HepG2 (cell line): ENCODE results near the gene MFAP1. TPM values are rescaled to one million over a fixed set of nuclear protein-coding genes. Genes with fewer than 3 reads are reported as not detected.

Source experiments
- ATAC-seq: fragments of 200-7000 bp; cut with Tn5 transposase; 3 replicates; pipeline ENCODE4 v1.9.1; 2020; ENCODE audit warnings: mild to moderate bottlenecking, moderate library complexity
- BruUV-seq: library from RNA; stranded (reverse); fragments of 400-500 nt; replicated peaks from 2 replicates; lab custom pipeline; 2021; lab: Mats Ljungman, UMichigan
- CTCF ChIA-PET: fragments of 300-600 bp; formaldehyde crosslinking; extraction: SDS; loops from one replicate; lab custom pipeline; 2021; ENCODE audit warnings: low total read pairs, inconsistent platforms, low intra/inter-chr PET ratio; lab: Yijun Ruan, JAX
- POLR2A ChIA-PET: fragments of 350-600 bp; sonication (Branson Sonifier 250); formaldehyde crosslinking; loops from one replicate; lab custom pipeline; 2020; ENCODE audit warnings: antibody characterized with exemption, inconsistent platforms; lab: Yijun Ruan, JAX
- DNase-seq: peaks from one replicate; pipeline ENCODE4 v3.0.0-alpha.2; 2015; ENCODE audit warnings: low spot score
- FAIRE-seq: peaks from 3 replicates; lab custom pipeline; 2011; peaks lifted over from hg19 to GRCh38; lab: Jason Lieb, UNC
- H2AFZ ChIP-seq: one replicate; pipeline ENCODE4 v1.6.1; 2011; ENCODE audit warnings: low read length, inconsistent platforms
- H3K27ac ChIP-seq: fragments of 300-600 bp; 3 replicates; pipeline ENCODE4 v1.8.0; 2011; ENCODE audit warnings: mixed run types, mild to moderate bottlenecking, mixed read lengths, low read length, inconsistent platforms; ENCODE audit not compliant: insufficient read depth; ENCODE audit errors: extremely low read length
- H3K27me3 ChIP-seq, 2 experiments: fragments of 200-600 bp in 1 of 2; 2 replicates in 1 of 2; 3 replicates in 1 of 2; pipeline versions ENCODE4 v1.6.0 to v1.8.0; 2011; ENCODE audit warnings: low read length in 2 of 2, mild to moderate bottlenecking in 2 of 2, moderate library complexity in 2 of 2, inconsistent platforms in 1 of 2; ENCODE audit not compliant: insufficient read depth in 2 of 2, control insufficient read depth in 1 of 2
- H3K36me3 ChIP-seq, 2 experiments: fragments of 200-600 bp in 1 of 2; replicated peaks in 1 of 2; 2 replicates in 1 of 2; 3 replicates in 1 of 2; pipeline versions ENCODE4 v1.5.1 to v1.8.0; 2011; ENCODE audit warnings: low read length in 2 of 2, inconsistent platforms in 1 of 2; ENCODE audit not compliant: insufficient read depth in 2 of 2, control insufficient read depth in 1 of 2
- H3K4me1 ChIP-seq: 2 replicates; pipeline ENCODE4 v1.5.1; 2012; ENCODE audit warnings: low read length, inconsistent platforms; ENCODE audit not compliant: insufficient read depth
- H3K4me2 ChIP-seq: 2 replicates; pipeline ENCODE4 v1.6.0; 2011; ENCODE audit warnings: low read depth, low read length, inconsistent platforms
- H3K4me3 ChIP-seq, 3 experiments: fragments of 200-600 bp in 1 of 3; sonication (generic), shearing (Covaris generic) in 1 of 3; replicated peaks in 1 of 3; 2 replicates each; pipeline ENCODE4 v1.5.1; 2011 to 2016; ENCODE audit warnings: low read length in 3 of 3, inconsistent platforms in 2 of 3, low read depth in 2 of 3, mild to moderate bottlenecking in 2 of 3, control low read depth in 1 of 3, mixed read lengths in 1 of 3; ENCODE audit not compliant: insufficient read depth in 1 of 3
- H3K79me2 ChIP-seq: one replicate; pipeline ENCODE4 v1.6.1; 2011; ENCODE audit warnings: low read length, inconsistent platforms; ENCODE audit not compliant: insufficient read depth
- H3K9ac ChIP-seq: 2 replicates; pipeline ENCODE4 v1.6.0; 2011; ENCODE audit warnings: mild to moderate bottlenecking, low read depth, low read length, inconsistent platforms; ENCODE audit not compliant: insufficient read depth
- H3K9me3 ChIP-seq: 2 replicates; pipeline ENCODE4 v1.5.1; 2012; ENCODE audit warnings: mild to moderate bottlenecking, low read length
- H4K20me1 ChIP-seq: 2 replicates; pipeline ENCODE4 v1.6.0; 2011; ENCODE audit warnings: inconsistent platforms, mild to moderate bottlenecking, low read length, moderate library complexity; ENCODE audit not compliant: insufficient read depth
- CCAR2 ChIP-seq: fragments of 200-400 bp; formaldehyde crosslinking; optimal IDR thresholded peaks from 2 replicates; pipeline ENCODE3; 2018; ENCODE audit warnings: low read depth, mild to moderate bottlenecking, low read length, moderate library complexity
- CENPT ChIP-seq: sonication (generic); formaldehyde crosslinking; IDR thresholded peaks from 2 replicates; pipeline ENCODE4 v1.8.0; 2022; ENCODE audit warnings: low read depth, mild to moderate bottlenecking, moderate library complexity, missing genetic modification reagents
- CREBL2 ChIP-seq: sonication (generic); formaldehyde crosslinking; IDR thresholded peaks from 2 replicates; pipeline ENCODE4 v1.8.1; 2023; ENCODE audit warnings: missing genetic modification reagents, mild to moderate bottlenecking, borderline replicate concordance
- HBP1 ChIP-seq: IDR thresholded peaks from 2 replicates; pipeline ENCODE4 v1.6.1; 2016; ENCODE audit warnings: low read depth, control low read depth
- HNRNPK ChIP-seq: fragments of 200-400 bp; formaldehyde crosslinking; IDR thresholded peaks from 2 replicates; pipeline ENCODE4 v1.6.1; 2018; ENCODE audit warnings: low read length, low read depth, moderate library complexity, mild to moderate bottlenecking; ENCODE audit not compliant: poor library complexity, severe bottlenecking
- MTF1 ChIP-seq: sonication (generic); formaldehyde crosslinking; IDR thresholded peaks from 2 replicates; pipeline ENCODE4 v1.5.0; 2020; ENCODE audit warnings: missing genetic modification reagents
- REST ChIP-seq, 2 experiments: IDR thresholded peaks; 2 replicates each; pipeline ENCODE4 v1.6.1; 2011 to 2012; ENCODE audit warnings: low read length in 2 of 2, borderline replicate concordance in 1 of 2, low read depth in 1 of 2, mild to moderate bottlenecking in 1 of 2, moderate library complexity in 1 of 2
- SALL1 ChIP-seq: sonication (generic); formaldehyde crosslinking; IDR thresholded peaks from 2 replicates; pipeline ENCODE4 v1.8.0; 2022; ENCODE audit warnings: mild to moderate bottlenecking, missing genetic modification reagents
- SNRNP70 ChIP-seq: fragments of 200-400 bp; formaldehyde crosslinking; IDR thresholded peaks from 2 replicates; pipeline ENCODE4 v1.6.1; 2017; ENCODE audit warnings: mild to moderate bottlenecking, low read depth, low read length, moderate library complexity
- YEATS2 ChIP-seq: sonication (generic); formaldehyde crosslinking; IDR thresholded peaks from 2 replicates; pipeline ENCODE4 v1.4.0; 2020; ENCODE audit warnings: missing genetic modification reagents, borderline replicate concordance
- ZBTB20 ChIP-seq: sonication (generic); formaldehyde crosslinking; IDR thresholded peaks from 2 replicates; pipeline ENCODE4 v1.8.1; 2023; ENCODE audit warnings: missing genetic modification reagents, low read depth, mild to moderate bottlenecking, borderline replicate concordance
- ZFP41 ChIP-seq: sonication (generic); formaldehyde crosslinking; IDR thresholded peaks from 2 replicates; pipeline ENCODE4 v1.4.0; 2020; ENCODE audit warnings: mild to moderate bottlenecking, missing genetic modification reagents, borderline replicate concordance
- ZNF230 ChIP-seq: sonication (generic); formaldehyde crosslinking; IDR thresholded peaks from 2 replicates; pipeline ENCODE4 v1.4.0; 2020; ENCODE audit warnings: mild to moderate bottlenecking, missing genetic modification reagents
- ZNF232 ChIP-seq: sonication (generic); formaldehyde crosslinking; IDR thresholded peaks from 2 replicates; pipeline ENCODE4 v1.4.0; 2020; ENCODE audit warnings: missing genetic modification reagents, borderline replicate concordance
- ZNF580 ChIP-seq: IDR thresholded peaks from 2 replicates; pipeline ENCODE4 v1.6.1; 2016; ENCODE audit warnings: low read depth, borderline replicate concordance
- ZNF792 ChIP-seq: IDR thresholded peaks from 2 replicates; pipeline ENCODE4 v1.6.1; 2016
- WGBS: methylation state at CpG from one replicate; pipeline ENCODE4 v1.1.6; 2017; ENCODE audit warnings: low lambda C conversion rate; 5-methylcytosine and 5-hydroxymethylcytosine counted together
- in situ Hi-C: cut with HindIII; loops from 2 replicates; pipeline ENCODE4 v1.10.0; 2017; ENCODE audit warnings: low pct_unique_long_range_greater_than_20kb; ENCODE audit not compliant: extremely low pct_ligation_motif_present
- intact Hi-C: fragments of 100-400 bp; cut with micrococcal nuclease; formaldehyde crosslinking; loops from one replicate; pipeline ENCODE4 v1.10.0; 2022; ENCODE audit not compliant: unreplicated experiment
- polyA plus RNA-seq, 8 experiments: library from polyadenylated mRNA; depleted of rRNA in 3 of 8; stranded (reverse) in 7 of 8; unstranded in 1 of 8; fragments of >200 nt; fragmentation: Illumina TruSeq in 4 of 8; extraction: Trizol in 4 of 8; gene quantifications; 2 replicates each; pipeline versions ENCODE4 v1.2.1 to v1.2.3, GENCODE V29; 2011 to 2016; ENCODE audit warnings: low read depth in 4 of 8, missing spikeins in 1 of 8, mixed read lengths in 1 of 8; ENCODE audit not compliant: insufficient read depth in 1 of 8
- total RNA-seq, 5 experiments: library from RNA; depleted of rRNA; stranded (reverse); fragments of >200 nt; fragmentation: Illumina TruSeq; extraction: Trizol; gene quantifications; 2 replicates each; pipeline ENCODE4 v1.2.3, GENCODE V29; 2016; ENCODE audit warnings: low read depth in 1 of 5

The MFAP1 gene
- total and polyA plus RNA-seq, 2 of the 13 experiments (the other 11 are each of a cell fraction or from before 2014, with no cell fraction given): 11.8 to 39.5 TPM

GRCh38 chr15:43779016-43779415 is 45.5 kb downstream of the MFAP1 start:
- no peak for ATAC-seq

More at GRCh38 chr15:43779016-43779415, 45.5 kb downstream of the MFAP1 start:
- peaks cover 15% of the 10 kb centered on the region for H3K4me1 ChIP-seq
- 77% methylated on average over 1 of the region's 1 CpG for WGBS
- no peak overlapping the region for H3K27ac ChIP-seq
- DNase-seq (no peak), FAIRE-seq (no peak)
- no peaks in the 10 kb centered on the region for H3K27me3 ChIP-seq
- peaks cover 0 to 1% of the 10 kb centered on the region in 2 experiments; a peak in 1 of 5 replicates for H3K36me3 ChIP-seq
- POLR2A ChIA-PET: no interaction called here
- no peaks in the 10 kb centered on the region for H3K9me3 ChIP-seq
- H3K4me2 ChIP-seq: no peak overlapping the region
- no peak overlapping the region for H3K4me3 ChIP-seq
- no peaks in the 10 kb centered on the region for H4K20me1 ChIP-seq
- BruUV-seq: no TSS peak
- H3K9ac ChIP-seq: no peak overlapping the region
- in situ Hi-C loops: loop anchor here (10.0 kb wide), 1 partner anchor 264 kb away; the partner anchor contains the start of gene MAP1A
- TF ChIP-seq ZNF230 (no peak), REST (IDR thresholded peaks at IDR 0.05; ENCODE audit: borderline replicate concordance in 1 of 2, low read depth in 1 of 2, low read length in 2 of 2) (no peak), CCAR2 (no peak), CENPT (CRISPR knock-in tag) (no peak), ZFP41 (CRISPR knock-in tag) (no peak), MTF1 (no peak), ZBTB20 (CRISPR knock-in tag) (no peak), CREBL2 (CRISPR knock-in tag) (no peak), ZNF232 (no peak), SNRNP70 (no peak), YEATS2 (CRISPR knock-in tag) (no peak), HNRNPK (no peak), ZNF792 (CRISPR knock-in tag) (no peak), HBP1 (CRISPR knock-in tag) (no peak), SALL1 (CRISPR knock-in tag) (no peak), ZNF580 (CRISPR knock-in tag) (no peak)
- H3K79me2 ChIP-seq: no peaks in the 10 kb centered on the region
- no peak overlapping the region for H2AFZ ChIP-seq
- intact Hi-C loops: no loop called here
- CTCF ChIA-PET: no interaction called here
